ENCODE results near the gene ARSB. TPM values are rescaled to one million over a fixed set of nuclear protein-coding genes. Genes with fewer than 3 reads are reported as not detected.

Gene ARSB
- polyA plus RNA-seq, 1 of the 3 experiments (the other 2 are of a cell fraction): 12.5 TPM

GRCh38 chr5:78919796-78920195 is 65.3 kb downstream of the ARSB start:
- Histone ChIP-seq H2AFZ (ENCODE audit: low read depth) (no peak overlapping the region), H4K20me1 (ENCODE audit: insufficient read depth) (no peaks in the 10 kb centered on the region), H3K9me2 (no peaks in the 10 kb centered on the region), H3K27ac (ENCODE audit: low read depth in 2 of 2, low read length in 1 of 2) (no peak overlapping the region), H3K79me2 (ENCODE audit: insufficient read depth) (no peaks in the 10 kb centered on the region), H3K4me1 (ENCODE audit: control insufficient read depth in 1 of 2, insufficient read depth in 2 of 2, low read depth in 1 of 2, low read length in 1 of 2) (peaks cover 0 to 7% of the 10 kb centered on the region in 2 experiments; a peak in 1 of 4 replicates), H3K27me3 (ENCODE audit: insufficient read depth) (no peaks in the 10 kb centered on the region), H3F3A (replicated peaks; ENCODE audit: insufficient read depth) (no peaks in the 10 kb centered on the region), H3K9me3 (no peaks in the 10 kb centered on the region), H3K9ac (no peak overlapping the region), H3K36me3 (replicated peaks in 1 of 2; ENCODE audit: control insufficient read depth in 1 of 2, insufficient read depth in 2 of 2, low read length in 1 of 2) (no peaks in the 10 kb centered on the region), H3K4me2 (no peak overlapping the region), H3K4me3 (ENCODE audit: low read depth in 2 of 2, low read length in 1 of 2) (no peak overlapping the region)
- TF ChIP-seq TEAD4 (IDR thresholded peaks at IDR 0.05; ENCODE audit: borderline replicate concordance, insufficient read depth): no peak
- WGBS (ENCODE audit: low lambda C conversion rate): 100% methylated on average over 1 of the region's 1 CpG
- CTCF ChIA-PET: interaction anchor here (0.7 to 1.8 kb wide), 10 partner anchors 13 to 603 kb away, joined by 3 to 15 read pairs (median 3); no protein-coding TSS in a partner anchor
- POLR2A ChIA-PET: no interaction called here
- DNase-seq: no peak

GRCh38 chr5:78916044-78916443 is 69.1 kb downstream of the ARSB start:
- H3K4me3 ChIP-seq (ENCODE audit: low read depth in 2 of 2, low read length in 1 of 2): no peak overlapping the region
- POLR2A ChIA-PET: no interaction called here
- no peaks in the 10 kb centered on the region for H3K27me3 ChIP-seq (ENCODE audit: insufficient read depth)
- no peaks in the 10 kb centered on the region for H4K20me1 ChIP-seq (ENCODE audit: insufficient read depth)
- no peaks in the 10 kb centered on the region for H3K79me2 ChIP-seq (ENCODE audit: insufficient read depth)
- H3K36me3 ChIP-seq (replicated peaks in 1 of 2; ENCODE audit: control insufficient read depth in 1 of 2, insufficient read depth in 2 of 2, low read length in 1 of 2): no peaks in the 10 kb centered on the region
- H3K9ac ChIP-seq: no peak overlapping the region
- no peak for DNase-seq
- H3F3A ChIP-seq (replicated peaks; ENCODE audit: insufficient read depth): no peaks in the 10 kb centered on the region
- TF ChIP-seq USF2 (IDR thresholded peaks at IDR 0.05; ENCODE audit: borderline replicate concordance, low read depth, low read length) (no peak), MAX (IDR thresholded peaks at IDR 0.05; ENCODE audit: low read depth) (no peak), FOXJ3 (CRISPR knock-in tag; IDR thresholded peaks at IDR 0.05) (no peak), GABPA (IDR thresholded peaks at IDR 0.05; ENCODE audit: low read depth) (no peak), MEF2A (IDR thresholded peaks at IDR 0.05; ENCODE audit: borderline replicate concordance, low read depth) (no peak), NFIC (IDR thresholded peaks at IDR 0.05; ENCODE audit: borderline replicate concordance) (no peak), TEAD4 (IDR thresholded peaks at IDR 0.05; ENCODE audit: borderline replicate concordance, insufficient read depth) (no peak), REST (IDR thresholded peaks at IDR 0.05; ENCODE audit: low read depth, low read length) (no peak), RFX5 (IDR thresholded peaks at IDR 0.05; ENCODE audit: low read length) (no peak), JUND (IDR thresholded peaks at IDR 0.05) (no peak), YY1 (IDR thresholded peaks at IDR 0.05; ENCODE audit: low read depth) (no peak), NRF1 (IDR thresholded peaks at IDR 0.05; ENCODE audit: low read depth, low read length) (no peak), RCOR1 (IDR thresholded peaks at IDR 0.05; ENCODE audit: low read length) (no peak), RAD21 (IDR thresholded peaks at IDR 0.05; ENCODE audit: low read length) (no peak), MXI1 (IDR thresholded peaks at IDR 0.05; ENCODE audit: low read depth, low read length) (no peak), EP300 (IDR thresholded peaks at IDR 0.05; ENCODE audit: borderline replicate concordance in 1 of 2, low read depth in 1 of 2, low read length in 1 of 2) (no peak), SIN3A (IDR thresholded peaks at IDR 0.05; ENCODE audit: borderline replicate concordance, low read depth, low read length) (no peak), FOSL2 (IDR thresholded peaks at IDR 0.05; ENCODE audit: borderline replicate concordance, low read depth) (no peak), ZBTB33 (IDR thresholded peaks at IDR 0.05; ENCODE audit: borderline replicate concordance, low read depth) (no peak), ELF1 (IDR thresholded peaks at IDR 0.05) (no peak)
- WGBS (ENCODE audit: low lambda C conversion rate): 75% methylated on average over 5 of the region's 5 CpGs
- H2AFZ ChIP-seq (ENCODE audit: low read depth): no peak overlapping the region
- H3K4me2 ChIP-seq: no peak overlapping the region
- peaks cover 0 to 13% of the 10 kb centered on the region in 2 experiments; a peak in 2 of 4 replicates for H3K4me1 ChIP-seq (ENCODE audit: control insufficient read depth in 1 of 2, insufficient read depth in 2 of 2, low read depth in 1 of 2, low read length in 1 of 2)
- H3K27ac ChIP-seq (ENCODE audit: low read depth in 2 of 2, low read length in 1 of 2): no peak overlapping the region
- CTCF ChIA-PET: interaction anchor here (1.2 to 1.3 kb wide), 3 partner anchors 30 to 288 kb away, joined by 3 to 4 read pairs (median 3); no protein-coding TSS in a partner anchor
- no peaks in the 10 kb centered on the region for H3K9me3 ChIP-seq
- no peaks in the 10 kb centered on the region for H3K9me2 ChIP-seq

Data from SK-N-SH (cell line).